ENCODE results near the gene FHAD1. TPM values are rescaled to one million over a fixed set of nuclear protein-coding genes. Genes with fewer than 3 reads are reported as not detected.

Gene FHAD1
- total and polyA plus RNA-seq, 2 of the 13 experiments (the other 11 are each of a cell fraction or from before 2014, with no cell fraction given), result not detected

DNA sequence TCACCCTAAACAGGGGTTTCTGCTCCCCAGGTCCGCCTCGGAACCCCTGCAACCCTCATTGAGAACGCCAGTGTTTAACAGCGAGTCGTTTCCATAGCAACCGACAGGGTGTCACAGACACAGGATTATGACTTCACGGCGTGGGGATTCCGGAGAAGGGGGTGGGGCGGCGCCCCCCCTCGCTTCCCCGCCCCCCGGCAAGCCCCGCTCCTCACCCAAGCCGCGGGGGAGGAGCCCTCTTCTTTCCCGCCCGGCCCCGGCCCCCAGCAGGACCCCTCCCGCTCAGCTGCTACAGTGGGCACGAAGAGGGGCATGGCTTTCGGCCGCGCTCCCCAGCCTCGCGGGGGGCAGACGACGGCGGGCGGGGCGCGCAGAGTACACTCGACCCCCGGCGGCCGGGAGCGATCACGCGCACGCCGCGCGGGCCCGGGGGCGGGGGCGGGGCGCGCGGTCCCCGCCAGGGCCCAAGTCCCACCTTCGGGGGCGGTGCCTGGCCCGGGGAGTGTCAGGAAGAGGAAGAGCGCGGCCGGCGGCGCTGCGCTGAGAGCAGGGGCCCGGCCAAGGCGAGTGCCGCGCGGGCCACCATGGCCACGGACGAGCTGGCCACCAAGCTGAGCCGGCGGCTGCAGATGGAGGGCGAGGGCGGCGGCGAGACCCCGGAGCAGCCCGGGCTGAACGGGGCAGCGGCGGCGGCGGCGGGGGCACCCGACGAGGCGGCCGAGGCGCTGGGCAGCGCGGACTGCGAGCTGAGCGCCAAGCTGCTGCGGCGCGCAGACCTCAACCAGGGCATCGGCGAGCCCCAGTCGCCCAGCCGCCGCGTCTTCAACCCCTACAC is 162.6 kb downstream of the FHAD1 start, which contains the start of gene EFHD2 (continued):
- TF ChIP-seq, protein P1, sequence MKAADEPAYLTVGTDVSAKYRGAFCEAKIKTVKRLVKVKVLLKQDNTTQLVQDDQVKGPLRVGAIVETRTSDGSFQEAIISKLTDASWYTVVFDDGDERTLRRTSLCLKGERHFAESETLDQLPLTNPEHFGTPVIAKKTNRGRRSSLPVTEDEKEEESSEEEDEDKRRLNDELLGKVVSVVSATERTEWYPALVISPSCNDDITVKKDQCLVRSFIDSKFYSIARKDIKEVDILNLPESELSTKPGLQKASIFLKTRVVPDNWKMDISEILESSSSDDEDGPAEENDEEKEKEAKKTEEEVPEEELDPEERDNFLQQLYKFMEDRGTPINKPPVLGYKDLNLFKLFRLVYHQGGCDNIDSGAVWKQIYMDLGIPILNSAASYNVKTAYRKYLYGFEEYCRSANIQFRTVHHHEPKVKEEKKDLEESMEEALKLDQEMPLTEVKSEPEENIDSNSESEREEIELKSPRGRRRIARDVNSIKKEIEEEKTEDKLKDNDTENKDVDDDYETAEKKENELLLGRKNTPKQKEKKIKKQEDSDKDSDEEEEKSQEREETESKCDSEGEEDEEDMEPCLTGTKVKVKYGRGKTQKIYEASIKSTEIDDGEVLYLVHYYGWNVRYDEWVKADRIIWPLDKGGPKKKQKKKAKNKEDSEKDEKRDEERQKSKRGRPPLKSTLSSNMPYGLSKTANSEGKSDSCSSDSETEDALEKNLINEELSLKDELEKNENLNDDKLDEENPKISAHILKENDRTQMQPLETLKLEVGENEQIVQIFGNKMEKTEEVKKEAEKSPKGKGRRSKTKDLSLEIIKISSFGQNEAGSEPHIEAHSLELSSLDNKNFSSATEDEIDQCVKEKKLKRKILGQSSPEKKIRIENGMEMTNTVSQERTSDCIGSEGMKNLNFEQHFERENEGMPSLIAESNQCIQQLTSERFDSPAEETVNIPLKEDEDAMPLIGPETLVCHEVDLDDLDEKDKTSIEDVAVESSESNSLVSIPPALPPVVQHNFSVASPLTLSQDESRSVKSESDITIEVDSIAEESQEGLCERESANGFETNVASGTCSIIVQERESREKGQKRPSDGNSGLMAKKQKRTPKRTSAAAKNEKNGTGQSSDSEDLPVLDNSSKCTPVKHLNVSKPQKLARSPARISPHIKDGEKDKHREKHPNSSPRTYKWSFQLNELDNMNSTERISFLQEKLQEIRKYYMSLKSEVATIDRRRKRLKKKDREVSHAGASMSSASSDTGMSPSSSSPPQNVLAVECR (CRISPR knock-in tag; IDR thresholded peaks at IDR 0.05; ENCODE audit: borderline replicate concordance), result peak; percentile 40; the same call in 1 of the 2 replicates
- no peak for TF ChIP-seq NFRKB (IDR thresholded peaks at IDR 0.05)
- no peak for TF ChIP-seq SP1 (IDR thresholded peaks at IDR 0.05)
- TF ChIP-seq SP1 (CRISPR knock-in tag; IDR thresholded peaks at IDR 0.05), result no peak
- peak; percentile 81 for TF ChIP-seq SP4 (CRISPR knock-in tag; IDR thresholded peaks at IDR 0.05)
- peak; percentile 78; the same call in 1 of the 2 replicates for TF ChIP-seq ARNT2 (CRISPR knock-in tag; IDR thresholded peaks at IDR 0.05; ENCODE audit: low read depth)
- TF ChIP-seq ZNF367 (CRISPR knock-in tag; IDR thresholded peaks at IDR 0.05; ENCODE audit: borderline replicate concordance), result no peak
- peak; percentile 60 for TF ChIP-seq YEATS4 (CRISPR knock-in tag; IDR thresholded peaks at IDR 0.05; ENCODE audit: borderline replicate concordance)
- TF ChIP-seq ZMAT5 (CRISPR knock-in tag; IDR thresholded peaks at IDR 0.05; ENCODE audit: borderline replicate concordance, low read depth), result no peak
- TF ChIP-seq, protein P2, sequence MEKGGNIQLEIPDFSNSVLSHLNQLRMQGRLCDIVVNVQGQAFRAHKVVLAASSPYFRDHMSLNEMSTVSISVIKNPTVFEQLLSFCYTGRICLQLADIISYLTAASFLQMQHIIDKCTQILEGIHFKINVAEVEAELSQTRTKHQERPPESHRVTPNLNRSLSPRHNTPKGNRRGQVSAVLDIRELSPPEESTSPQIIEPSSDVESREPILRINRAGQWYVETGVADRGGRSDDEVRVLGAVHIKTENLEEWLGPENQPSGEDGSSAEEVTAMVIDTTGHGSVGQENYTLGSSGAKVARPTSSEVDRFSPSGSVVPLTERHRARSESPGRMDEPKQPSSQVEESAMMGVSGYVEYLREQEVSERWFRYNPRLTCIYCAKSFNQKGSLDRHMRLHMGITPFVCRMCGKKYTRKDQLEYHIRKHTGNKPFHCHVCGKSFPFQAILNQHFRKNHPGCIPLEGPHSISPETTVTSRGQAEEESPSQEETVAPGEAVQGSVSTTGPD (CRISPR knock-in tag; IDR thresholded peaks at IDR 0.05), result no peak
- no peak for TF ChIP-seq PRDM4 (CRISPR knock-in tag; IDR thresholded peaks at IDR 0.05; ENCODE audit: borderline replicate concordance)
- TF ChIP-seq, protein P3, sequence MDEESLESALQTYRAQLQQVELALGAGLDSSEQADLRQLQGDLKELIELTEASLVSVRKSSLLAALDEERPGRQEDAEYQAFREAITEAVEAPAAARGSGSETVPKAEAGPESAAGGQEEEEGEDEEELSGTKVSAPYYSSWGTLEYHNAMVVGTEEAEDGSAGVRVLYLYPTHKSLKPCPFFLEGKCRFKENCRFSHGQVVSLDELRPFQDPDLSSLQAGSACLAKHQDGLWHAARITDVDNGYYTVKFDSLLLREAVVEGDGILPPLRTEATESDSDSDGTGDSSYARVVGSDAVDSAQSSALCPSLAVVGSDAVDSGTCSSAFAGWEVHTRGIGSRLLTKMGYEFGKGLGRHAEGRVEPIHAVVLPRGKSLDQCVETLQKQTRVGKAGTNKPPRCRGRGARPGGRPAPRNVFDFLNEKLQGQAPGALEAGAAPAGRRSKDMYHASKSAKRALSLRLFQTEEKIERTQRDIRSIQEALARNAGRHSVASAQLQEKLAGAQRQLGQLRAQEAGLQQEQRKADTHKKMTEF (CRISPR knock-in tag; IDR thresholded peaks at IDR 0.05), result no peak
- TF ChIP-seq POLR2AphosphoS5 (IDR thresholded peaks at IDR 0.05; ENCODE audit: low read depth, low read length), result peak; percentile 60
- TF ChIP-seq, protein P4, sequence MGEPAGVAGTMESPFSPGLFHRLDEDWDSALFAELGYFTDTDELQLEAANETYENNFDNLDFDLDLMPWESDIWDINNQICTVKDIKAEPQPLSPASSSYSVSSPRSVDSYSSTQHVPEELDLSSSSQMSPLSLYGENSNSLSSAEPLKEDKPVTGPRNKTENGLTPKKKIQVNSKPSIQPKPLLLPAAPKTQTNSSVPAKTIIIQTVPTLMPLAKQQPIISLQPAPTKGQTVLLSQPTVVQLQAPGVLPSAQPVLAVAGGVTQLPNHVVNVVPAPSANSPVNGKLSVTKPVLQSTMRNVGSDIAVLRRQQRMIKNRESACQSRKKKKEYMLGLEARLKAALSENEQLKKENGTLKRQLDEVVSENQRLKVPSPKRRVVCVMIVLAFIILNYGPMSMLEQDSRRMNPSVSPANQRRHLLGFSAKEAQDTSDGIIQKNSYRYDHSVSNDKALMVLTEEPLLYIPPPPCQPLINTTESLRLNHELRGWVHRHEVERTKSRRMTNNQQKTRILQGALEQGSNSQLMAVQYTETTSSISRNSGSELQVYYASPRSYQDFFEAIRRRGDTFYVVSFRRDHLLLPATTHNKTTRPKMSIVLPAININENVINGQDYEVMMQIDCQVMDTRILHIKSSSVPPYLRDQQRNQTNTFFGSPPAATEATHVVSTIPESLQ (CRISPR knock-in tag; conservative IDR thresholded peaks at IDR 0.05), result no peak
- TF ChIP-seq MYC (CRISPR knock-in tag; IDR thresholded peaks at IDR 0.05; ENCODE audit: borderline replicate concordance), result peak; percentile 44
- no peak for TF ChIP-seq ZNF432 (CRISPR knock-in tag; IDR thresholded peaks at IDR 0.05; ENCODE audit: borderline replicate concordance)
- TF ChIP-seq ZNF557 (CRISPR knock-in tag; IDR thresholded peaks at IDR 0.05), result no peak

Measured in HepG2 (cell line).